Upper lobe of left lung (tissue), 4 donors: ENCODE data around the gene CYP24A1.

Experiments
- CTCF ChIP-seq, 6 experiments: fragments of 450-650 bp in 4 of 6; fragments of 200-600 bp in 2 of 6; sonication (generic) in 2 of 6; IDR thresholded peaks; one replicate each; pipeline ENCODE4 v1.5.1; 2016 to 2019; ENCODE audit warnings: antibody characterized with exemption in 6 of 6
- EP300 ChIP-seq, 4 donors: sonication (generic); formaldehyde crosslinking; IDR thresholded peaks; one replicate each; pipeline ENCODE4 v1.5.1; 2017; ENCODE audit warnings: antibody characterized with exemption in 4 of 4, control low read depth in 2 of 4
- POLR2A ChIP-seq, 4 donors: fragments of 450-650 bp; IDR thresholded peaks; one replicate each; pipeline ENCODE4 v1.5.1; 2016 to 2017; ENCODE audit warnings: antibody characterized with exemption in 4 of 4, mild to moderate bottlenecking in 2 of 4

GRCh38 chr20:54170963-54171362, 2.8 kb downstream of the CYP24A1 start:
- TF ChIP-seq POLR2A (IDR thresholded peaks at IDR 0.05) (no peak), EP300 (IDR thresholded peaks at IDR 0.05) (no peak), CTCF (IDR thresholded peaks at IDR 0.05) (no peak)
